ENCODE results near the gene GCNA.
"Not testable (repeated sequence)": the region's sequence is repeated elsewhere in the genome, so short reads cannot be mapped to it uniquely, and the experiment has no call there.

GCNA gene

GRCh38 chrX:71581210-71581609 lies 3.0 kb downstream of the GCNA start:
- Histone ChIP-seq H3F3A (ENCODE audit: low read depth) (no peaks in the 10 kb centered on the region), H4K20me1 (ENCODE audit: insufficient read depth, low read length, poor library complexity, severe bottlenecking) (no peaks in the 10 kb centered on the region), H2AFZ (ENCODE audit: low read length) (no peak overlapping the region), H3K4me1 (ENCODE audit: insufficient read depth, low read length, poor library complexity, severe bottlenecking) (no peaks in the 10 kb centered on the region), H3K79me2 (ENCODE audit: insufficient read depth, low read length) (no peaks in the 10 kb centered on the region), H3K9me2 (replicated peaks; ENCODE audit: low read depth, low read length) (no peaks in the 10 kb centered on the region), H3K9ac (ENCODE audit: low read depth, low read length, poor library complexity, severe bottlenecking) (no peak overlapping the region), H3K4me3 (ENCODE audit: low read length, poor library complexity, severe bottlenecking) (no peak overlapping the region), H3K9me3 (ENCODE audit: insufficient read depth, low read depth, low read length) (no peaks in the 10 kb centered on the region), H3K27me3 (ENCODE audit: insufficient read depth, low read length, poor library complexity, severe bottlenecking) (no peaks in the 10 kb centered on the region), H3K4me2 (ENCODE audit: low read depth, low read length, poor library complexity, severe bottlenecking) (no peak overlapping the region), H3K36me3 (ENCODE audit: insufficient read depth, low read length) (no peaks in the 10 kb centered on the region)
- TF ChIP-seq CTCF (conservative IDR thresholded peaks at IDR 0.05; ENCODE audit: low read length) (no peak), EZH2phosphoT487 (IDR thresholded peaks at IDR 0.05; ENCODE audit: borderline replicate concordance) (no peak)

GRCh38 chrX:71586929-71587328 lies 8.7 kb downstream of the GCNA start:
- H3K4me1 ChIP-seq (ENCODE audit: insufficient read depth, low read length, poor library complexity, severe bottlenecking): no peaks in the 10 kb centered on the region
- H3K9me3 ChIP-seq (ENCODE audit: insufficient read depth, low read depth, low read length): no peaks in the 10 kb centered on the region
- no peaks in the 10 kb centered on the region for H3K36me3 ChIP-seq (ENCODE audit: insufficient read depth, low read length)
- no peak overlapping the region for H3K9ac ChIP-seq (ENCODE audit: low read depth, low read length, poor library complexity, severe bottlenecking)
- H2AFZ ChIP-seq (ENCODE audit: low read length): no peak overlapping the region
- H3K27me3 ChIP-seq (ENCODE audit: insufficient read depth, low read length, poor library complexity, severe bottlenecking): no peaks in the 10 kb centered on the region
- no peaks in the 10 kb centered on the region for H3K79me2 ChIP-seq (ENCODE audit: insufficient read depth, low read length)
- no peak overlapping the region for H3K4me3 ChIP-seq (ENCODE audit: low read length, poor library complexity, severe bottlenecking)
- TF ChIP-seq CTCF (conservative IDR thresholded peaks at IDR 0.05; ENCODE audit: low read length): no peak
- no peak for TF ChIP-seq EZH2phosphoT487 (IDR thresholded peaks at IDR 0.05; ENCODE audit: borderline replicate concordance)
- H4K20me1 ChIP-seq (ENCODE audit: insufficient read depth, low read length, poor library complexity, severe bottlenecking): no peaks in the 10 kb centered on the region
- no peaks in the 10 kb centered on the region for H3F3A ChIP-seq (ENCODE audit: low read depth)
- no peak overlapping the region for H3K4me2 ChIP-seq (ENCODE audit: low read depth, low read length, poor library complexity, severe bottlenecking)
- no peaks in the 10 kb centered on the region for H3K9me2 ChIP-seq (replicated peaks; ENCODE audit: low read depth, low read length)

- not testable (repeated sequence) for H3K79me2 ChIP-seq (ENCODE audit: insufficient read depth, low read length); H3K4me2 ChIP-seq (ENCODE audit: low read depth, low read length, poor library complexity, severe bottlenecking); H2AFZ ChIP-seq (ENCODE audit: low read length); H4K20me1 ChIP-seq (ENCODE audit: insufficient read depth, low read length, poor library complexity, severe bottlenecking); H3K4me3 ChIP-seq (ENCODE audit: low read length, poor library complexity, severe bottlenecking); H3K9ac ChIP-seq (ENCODE audit: low read depth, low read length, poor library complexity, severe bottlenecking); H3K4me1 ChIP-seq (ENCODE audit: insufficient read depth, low read length, poor library complexity, severe bottlenecking); H3K27me3 ChIP-seq (ENCODE audit: insufficient read depth, low read length, poor library complexity, severe bottlenecking); H3K36me3 ChIP-seq (ENCODE audit: insufficient read depth, low read length); H3K9me3 ChIP-seq (ENCODE audit: insufficient read depth, low read depth, low read length); H3K9me2 ChIP-seq (replicated peaks; ENCODE audit: low read depth, low read length); H3F3A ChIP-seq (ENCODE audit: low read depth)
These were observed 15.0 kb downstream of the GCNA start for GRCh38 chrX:71593210-71593609.

- H3K79me2 ChIP-seq (ENCODE audit: insufficient read depth, low read length): no peaks in the 10 kb centered on the region
- no peaks in the 10 kb centered on the region for H3K27me3 ChIP-seq (ENCODE audit: insufficient read depth, low read length, poor library complexity, severe bottlenecking)
- no peak overlapping the region for H2AFZ ChIP-seq (ENCODE audit: low read length)
- no peaks in the 10 kb centered on the region for H3K9me3 ChIP-seq (ENCODE audit: insufficient read depth, low read depth, low read length)
- peaks cover 2% of the 10 kb centered on the region; the same call in 1 of the 2 replicates for H3K36me3 ChIP-seq (ENCODE audit: insufficient read depth, low read length)
- no peak for TF ChIP-seq CTCF (conservative IDR thresholded peaks at IDR 0.05; ENCODE audit: low read length)
- no peak for TF ChIP-seq EZH2phosphoT487 (IDR thresholded peaks at IDR 0.05; ENCODE audit: borderline replicate concordance)
- H3K4me3 ChIP-seq (ENCODE audit: low read length, poor library complexity, severe bottlenecking): no peak overlapping the region
- H4K20me1 ChIP-seq (ENCODE audit: insufficient read depth, low read length, poor library complexity, severe bottlenecking): no peaks in the 10 kb centered on the region
- no peak overlapping the region for H3K9ac ChIP-seq (ENCODE audit: low read depth, low read length, poor library complexity, severe bottlenecking)
- no peak overlapping the region for H3K4me2 ChIP-seq (ENCODE audit: low read depth, low read length, poor library complexity, severe bottlenecking)
- no peaks in the 10 kb centered on the region for H3K9me2 ChIP-seq (replicated peaks; ENCODE audit: low read depth, low read length)
- no peaks in the 10 kb centered on the region for H3K4me1 ChIP-seq (ENCODE audit: insufficient read depth, low read length, poor library complexity, severe bottlenecking)
- no peaks in the 10 kb centered on the region for H3F3A ChIP-seq (ENCODE audit: low read depth)
These were observed 21.7 kb downstream of the GCNA start for GRCh38 chrX:71599965-71600364.

Data from Loucy (cell line).